Measurements from ENCODE around the gene AMBRA1. TPM values are rescaled to one million over a fixed set of nuclear protein-coding genes. Genes with fewer than 3 reads are reported as not detected.

Gene AMBRA1
- total and polyA plus RNA-seq, 12 donors: 5.2 to 23.3 (median 16.0) TPM

DNA sequence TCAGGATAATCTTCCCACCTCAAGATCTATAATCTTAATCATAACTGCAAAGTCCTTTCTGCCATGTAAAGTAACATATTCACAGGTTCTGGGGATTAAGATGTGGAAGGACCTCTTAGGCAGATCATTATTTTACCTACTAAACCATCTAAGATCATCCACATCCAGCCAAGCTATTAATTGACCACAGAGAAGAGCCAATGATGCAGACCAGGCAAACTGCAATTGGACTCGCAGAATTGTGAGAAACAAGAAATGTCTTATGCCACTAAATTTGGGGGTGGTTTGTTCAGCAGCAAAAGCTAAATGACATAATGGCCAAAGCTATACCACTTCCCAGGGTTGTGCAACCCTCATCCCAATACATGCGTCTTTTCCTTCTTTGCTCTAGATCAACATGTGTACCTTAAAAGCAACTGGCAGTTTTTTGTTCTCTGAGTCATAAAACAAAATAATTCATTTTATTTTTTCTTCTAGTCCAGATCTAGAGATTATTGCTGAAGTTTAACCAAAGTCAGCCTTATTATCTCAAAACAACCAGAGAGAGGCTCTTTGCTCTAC is 113.6 kb downstream of the AMBRA1 start:
- no peak for DNase-seq
- no peaks in the 10 kb centered on the region for H3K27me3 ChIP-seq
- peaks cover 0 to 23% (median 0%) of the 10 kb centered on the region in 9 donors for H3K4me1 ChIP-seq
- TF ChIP-seq, protein P1, sequence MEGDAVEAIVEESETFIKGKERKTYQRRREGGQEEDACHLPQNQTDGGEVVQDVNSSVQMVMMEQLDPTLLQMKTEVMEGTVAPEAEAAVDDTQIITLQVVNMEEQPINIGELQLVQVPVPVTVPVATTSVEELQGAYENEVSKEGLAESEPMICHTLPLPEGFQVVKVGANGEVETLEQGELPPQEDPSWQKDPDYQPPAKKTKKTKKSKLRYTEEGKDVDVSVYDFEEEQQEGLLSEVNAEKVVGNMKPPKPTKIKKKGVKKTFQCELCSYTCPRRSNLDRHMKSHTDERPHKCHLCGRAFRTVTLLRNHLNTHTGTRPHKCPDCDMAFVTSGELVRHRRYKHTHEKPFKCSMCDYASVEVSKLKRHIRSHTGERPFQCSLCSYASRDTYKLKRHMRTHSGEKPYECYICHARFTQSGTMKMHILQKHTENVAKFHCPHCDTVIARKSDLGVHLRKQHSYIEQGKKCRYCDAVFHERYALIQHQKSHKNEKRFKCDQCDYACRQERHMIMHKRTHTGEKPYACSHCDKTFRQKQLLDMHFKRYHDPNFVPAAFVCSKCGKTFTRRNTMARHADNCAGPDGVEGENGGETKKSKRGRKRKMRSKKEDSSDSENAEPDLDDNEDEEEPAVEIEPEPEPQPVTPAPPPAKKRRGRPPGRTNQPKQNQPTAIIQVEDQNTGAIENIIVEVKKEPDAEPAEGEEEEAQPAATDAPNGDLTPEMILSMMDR (IDR thresholded peaks at IDR 0.05): no peak
- H3K9me3 ChIP-seq: no peaks in the 10 kb centered on the region
- no peak for ATAC-seq
- intact Hi-C loops (cut with DNase I): loop anchor here in 1 of 10 donors (10.0 kb wide), 1 partner anchor 55 kb away; no protein-coding TSS in a partner anchor
- WGBS, 2 donors: 95 to 98% methylated on average over 2 of the region's 2 CpGs
- H3K36me3 ChIP-seq: peaks cover 0 to 10% (median 0%) of the 10 kb centered on the region in 9 donors
- H3K27ac ChIP-seq: no peak overlapping the region
- H3K4me3 ChIP-seq: no peak overlapping the region

DNA sequence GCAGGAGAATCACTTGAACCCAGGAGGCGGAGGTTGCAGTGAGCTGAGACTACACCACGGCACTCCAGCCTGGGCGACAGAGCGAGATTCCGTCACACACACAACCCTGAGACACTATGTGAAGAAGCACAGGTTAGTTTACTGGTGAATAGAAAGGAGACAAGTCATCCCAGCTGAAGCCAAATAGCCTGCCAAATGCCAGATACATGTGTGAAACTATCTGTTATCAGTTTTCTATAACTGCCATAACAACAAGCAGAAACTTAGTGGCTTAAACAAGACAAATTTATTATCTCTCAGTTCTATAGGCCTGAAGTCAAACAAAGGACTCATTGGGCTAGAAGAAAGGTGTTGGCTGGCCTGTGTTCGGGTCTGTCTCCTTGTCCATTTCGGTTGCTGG is 114.2 kb downstream of the AMBRA1 start:
- WGBS, 2 donors: 94 to 96% methylated on average over 7 of the region's 7 CpGs
- DNase-seq: no peak

DNA sequence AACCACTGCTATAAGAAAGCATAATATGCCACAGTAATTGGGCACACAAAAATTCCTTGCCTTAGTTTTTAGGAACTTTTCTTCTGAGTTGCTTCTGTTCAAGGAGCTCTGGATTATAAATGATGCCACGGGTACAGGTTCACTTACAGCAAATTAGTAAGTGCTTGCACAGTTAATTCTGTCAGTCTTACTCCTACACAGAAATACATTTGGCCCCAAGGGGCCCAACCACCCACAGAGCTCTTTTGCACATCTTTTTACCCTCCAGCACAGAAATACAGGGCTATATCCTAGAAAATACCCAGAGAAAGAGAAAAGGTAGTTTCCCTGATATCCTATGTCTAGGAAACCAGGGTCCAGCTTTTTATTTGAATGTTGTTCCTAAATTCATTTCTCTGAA is 115.6 kb downstream of the AMBRA1 start:
- WGBS, 2 donors: 31 to 86% methylated on average over 1 of the region's 1 CpG
- H3K27ac ChIP-seq: no peak overlapping the region
- intact Hi-C loops (cut with DNase I): no loop called here

More for the DNA sequence above, 114.2 kb downstream of the AMBRA1 start:
- TF ChIP-seq, protein P1 (IDR thresholded peaks at IDR 0.05): no peak
- Histone ChIP-seq H3K9me3 (no peaks in the 10 kb centered on the region), H3K4me1 (peaks cover 0 to 23% (median 0%) of the 10 kb centered on the region in 9 donors), H3K27ac (no peak overlapping the region), H3K27me3 (no peaks in the 10 kb centered on the region), H3K36me3 (peaks cover 0 to 10% (median 0%) of the 10 kb centered on the region in 9 donors), H3K4me3 (no peak overlapping the region)
- intact Hi-C loops (cut with DNase I): no loop called here
- no peak for ATAC-seq

DNA sequence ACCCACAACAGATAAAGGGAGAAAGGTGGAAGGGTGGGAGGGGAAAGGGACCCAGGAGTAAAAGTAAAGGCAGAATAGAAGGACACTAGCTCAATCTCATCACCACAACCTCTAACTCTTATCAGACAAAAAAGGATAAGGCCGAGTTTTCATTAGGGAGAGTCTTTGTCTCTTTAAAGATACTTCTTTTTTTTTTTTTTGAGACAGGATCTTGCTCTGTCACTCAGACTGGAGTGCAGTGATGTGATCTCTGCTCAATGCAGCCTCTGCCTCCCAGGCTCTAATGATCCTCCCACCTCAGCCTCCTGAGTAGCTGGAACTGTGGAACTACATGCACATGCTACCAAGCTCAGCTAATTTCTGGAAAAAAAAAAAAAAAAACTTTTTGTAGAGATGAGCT is 116.7 kb downstream of the AMBRA1 start:
- Histone ChIP-seq H3K9me3 (no peaks in the 10 kb centered on the region), H3K27ac (no peak overlapping the region), H3K36me3 (peaks cover 0 to 3% (median 0%) of the 10 kb centered on the region in 9 donors), H3K4me3 (no peak overlapping the region), H3K4me1 (peaks cover 8 to 39% (median 13%) of the 10 kb centered on the region in 9 donors), H3K27me3 (no peaks in the 10 kb centered on the region)
- TF ChIP-seq, protein P1 (IDR thresholded peaks at IDR 0.05): no peak
- 74 to 96% methylated on average over 1 of the region's 1 CpG for WGBS, 2 donors
- intact Hi-C loops (cut with DNase I): no loop called here
- DNase-seq (no peak), ATAC-seq (no peak)

More for the DNA sequence above, 115.6 kb downstream of the AMBRA1 start:
- TF ChIP-seq, protein P1 (IDR thresholded peaks at IDR 0.05): no peak
- H3K4me1 ChIP-seq: peaks cover 0 to 29% (median 6%) of the 10 kb centered on the region in 9 donors
- peaks cover 0 to 8% (median 0%) of the 10 kb centered on the region in 9 donors for H3K36me3 ChIP-seq
- ATAC-seq (no peak), DNase-seq (no peak)
- no peaks in the 10 kb centered on the region for H3K27me3 ChIP-seq
- H3K9me3 ChIP-seq: no peaks in the 10 kb centered on the region
- H3K4me3 ChIP-seq: no peak overlapping the region
